ENCODE results near the gene MAU2. TPM values are rescaled to one million over a fixed set of nuclear protein-coding genes. Genes with fewer than 3 reads are reported as not detected.

The MAU2 gene
- total RNA-seq, 1 donor from 2014 or later = 37.0 TPM

DNA sequence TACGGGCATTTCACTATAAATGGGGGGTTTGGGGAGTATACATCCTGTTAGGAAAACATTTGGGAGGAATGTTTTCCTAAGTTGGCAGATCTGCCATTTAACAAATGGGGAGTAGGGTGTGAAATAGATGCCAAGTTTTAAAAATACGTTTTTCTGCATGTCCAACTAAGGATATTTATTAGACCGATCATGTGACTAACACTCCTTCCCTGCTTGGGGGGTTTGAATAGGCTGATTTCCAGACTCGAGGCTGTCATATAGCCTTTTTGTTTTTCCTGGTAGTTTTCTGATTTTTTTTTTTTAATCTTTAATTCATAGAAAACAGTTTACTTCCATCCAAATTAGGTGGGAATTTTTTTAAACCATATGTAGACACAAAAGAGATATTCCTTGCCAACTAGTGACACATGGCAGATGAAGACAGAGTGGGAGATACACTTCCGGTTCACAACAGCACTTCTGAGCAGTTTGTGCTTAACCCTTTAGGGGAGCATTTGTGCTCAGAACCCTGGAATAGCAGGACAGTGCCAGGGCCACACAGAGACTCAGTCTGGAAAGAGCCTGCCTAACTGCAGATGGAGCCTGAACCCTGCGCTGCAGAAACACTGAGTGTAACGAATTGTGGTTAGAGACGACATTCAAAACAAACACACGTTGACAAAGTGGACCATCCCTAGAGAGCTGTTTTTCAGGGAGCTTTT is 79.3 kb downstream of the MAU2 start:
- Mint-ChIP-seq H3K4me3 (ENCODE audit: unreplicated experiment) (no peak overlapping the region), H3K27ac (ENCODE audit: unreplicated experiment) (peak overlapping the region; percentile 30), H3K9me3 (ENCODE audit: unreplicated experiment) (no peaks in the 10 kb centered on the region), H3K36me3 (ENCODE audit: low read depth, unreplicated experiment) (no peaks in the 10 kb centered on the region), H3K27me3 (ENCODE audit: low read depth, unreplicated experiment) (no peaks in the 10 kb centered on the region), H3K4me1 (ENCODE audit: low read depth, unreplicated experiment) (peaks cover 19% of the 10 kb centered on the region)
- no peaks in the 10 kb centered on the region for H3K36me3 ChIP-seq (ENCODE audit: insufficient read depth, low read length)
- FAIRE-seq (no peak), DNase-seq (ENCODE audit: low read depth) (peak; percentile 32)
- H3K9ac ChIP-seq (ENCODE audit: low read length) = peak overlapping the region; percentile 25
- H3K27ac ChIP-seq (ENCODE audit: low read depth, low read length) = peak overlapping the region; percentile 6
- no peak overlapping the region for H3K4me3 ChIP-seq (ENCODE audit: insufficient read depth, low read depth, low read length)
- peak overlapping the region; percentile 63 for H3K4me2 ChIP-seq (ENCODE audit: low read length)
- TF ChIP-seq, protein P1, sequence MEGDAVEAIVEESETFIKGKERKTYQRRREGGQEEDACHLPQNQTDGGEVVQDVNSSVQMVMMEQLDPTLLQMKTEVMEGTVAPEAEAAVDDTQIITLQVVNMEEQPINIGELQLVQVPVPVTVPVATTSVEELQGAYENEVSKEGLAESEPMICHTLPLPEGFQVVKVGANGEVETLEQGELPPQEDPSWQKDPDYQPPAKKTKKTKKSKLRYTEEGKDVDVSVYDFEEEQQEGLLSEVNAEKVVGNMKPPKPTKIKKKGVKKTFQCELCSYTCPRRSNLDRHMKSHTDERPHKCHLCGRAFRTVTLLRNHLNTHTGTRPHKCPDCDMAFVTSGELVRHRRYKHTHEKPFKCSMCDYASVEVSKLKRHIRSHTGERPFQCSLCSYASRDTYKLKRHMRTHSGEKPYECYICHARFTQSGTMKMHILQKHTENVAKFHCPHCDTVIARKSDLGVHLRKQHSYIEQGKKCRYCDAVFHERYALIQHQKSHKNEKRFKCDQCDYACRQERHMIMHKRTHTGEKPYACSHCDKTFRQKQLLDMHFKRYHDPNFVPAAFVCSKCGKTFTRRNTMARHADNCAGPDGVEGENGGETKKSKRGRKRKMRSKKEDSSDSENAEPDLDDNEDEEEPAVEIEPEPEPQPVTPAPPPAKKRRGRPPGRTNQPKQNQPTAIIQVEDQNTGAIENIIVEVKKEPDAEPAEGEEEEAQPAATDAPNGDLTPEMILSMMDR (IDR thresholded peaks at IDR 0.05; ENCODE audit: insufficient read depth, low read depth, low read length) = no peak
- TF ChIP-seq EZH2 (IDR thresholded peaks at IDR 0.05; ENCODE audit: insufficient read depth, low read length) = no peak
- no peaks in the 10 kb centered on the region for H3K9me3 ChIP-seq (ENCODE audit: insufficient read depth, low read depth, low read length)
- peak overlapping the region; percentile 28 for H2AFZ ChIP-seq (ENCODE audit: low read depth, low read length)
- H3K27me3 ChIP-seq (ENCODE audit: insufficient read depth, low read length) = no peaks in the 10 kb centered on the region
- H3K79me2 ChIP-seq (ENCODE audit: insufficient read depth, low read length) = peaks cover 43% of the 10 kb centered on the region
- H3K4me1 ChIP-seq (ENCODE audit: insufficient read depth, low read length) = peaks cover 20% of the 10 kb centered on the region
- H4K20me1 ChIP-seq (ENCODE audit: insufficient read depth, low read length) = peaks cover 18% of the 10 kb centered on the region

DNA sequence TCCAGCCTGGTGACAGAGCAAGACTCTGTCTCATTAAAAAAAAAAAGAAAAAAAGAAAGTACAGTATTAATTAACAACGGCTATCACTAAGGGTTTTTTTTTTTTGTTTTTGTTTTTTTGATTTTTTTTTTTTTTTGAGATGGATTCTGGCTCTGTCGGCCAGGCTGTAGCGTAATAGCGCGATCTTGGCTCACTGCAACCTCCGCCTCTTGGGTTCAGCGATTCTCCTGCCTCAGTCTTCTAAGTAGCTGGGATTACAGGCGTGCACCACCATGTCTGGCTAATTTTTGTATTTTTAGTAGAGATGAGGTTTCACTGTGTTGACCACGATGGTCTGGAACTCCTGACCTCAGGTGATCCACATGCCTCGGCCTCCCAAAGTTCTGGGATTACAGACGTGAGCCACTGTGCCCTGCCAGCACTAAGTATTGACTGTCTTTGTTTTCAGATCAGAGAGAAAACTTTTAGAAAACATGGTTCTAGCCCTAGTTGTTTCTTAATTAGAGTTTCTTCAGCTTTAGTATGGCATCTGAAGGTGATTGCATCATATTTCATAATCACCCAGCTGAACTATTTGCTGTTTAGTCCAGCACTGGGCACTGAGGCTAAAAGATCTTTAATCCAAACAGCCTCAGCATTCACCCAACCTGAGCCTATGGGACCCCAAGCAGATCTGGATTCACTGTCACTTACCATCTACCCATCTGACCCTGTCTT is 82.2 kb downstream of the MAU2 start:
- Mint-ChIP-seq H3K36me3 (ENCODE audit: low read depth, unreplicated experiment) (peaks cover 4% of the 10 kb centered on the region), H3K9me3 (ENCODE audit: unreplicated experiment) (no peaks in the 10 kb centered on the region), H3K4me3 (ENCODE audit: unreplicated experiment) (peak overlapping the region; percentile 6), H3K27ac (ENCODE audit: unreplicated experiment) (peak overlapping the region; percentile 93), H3K4me1 (ENCODE audit: low read depth, unreplicated experiment) (peaks cover 29% of the 10 kb centered on the region), H3K27me3 (ENCODE audit: low read depth, unreplicated experiment) (no peaks in the 10 kb centered on the region)
- H3K9ac ChIP-seq (ENCODE audit: low read length) = no peak overlapping the region
- H3K4me2 ChIP-seq (ENCODE audit: low read length) = peak overlapping the region; percentile 13
- no peaks in the 10 kb centered on the region for H3K27me3 ChIP-seq (ENCODE audit: insufficient read depth, low read length)
- DNase-seq (ENCODE audit: low read depth) (no peak), FAIRE-seq (no peak)
- H4K20me1 ChIP-seq (ENCODE audit: insufficient read depth, low read length) = peaks cover 19% of the 10 kb centered on the region
- H2AFZ ChIP-seq (ENCODE audit: low read depth, low read length) = no peak overlapping the region
- TF ChIP-seq EZH2 (IDR thresholded peaks at IDR 0.05; ENCODE audit: insufficient read depth, low read length) = no peak
- TF ChIP-seq, protein P1 (IDR thresholded peaks at IDR 0.05; ENCODE audit: insufficient read depth, low read depth, low read length) = no peak
- peaks cover 36% of the 10 kb centered on the region for H3K79me2 ChIP-seq (ENCODE audit: insufficient read depth, low read length)
- no peaks in the 10 kb centered on the region for H3K9me3 ChIP-seq (ENCODE audit: insufficient read depth, low read depth, low read length)
- no peak overlapping the region for H3K4me3 ChIP-seq (ENCODE audit: insufficient read depth, low read depth, low read length)
- peaks cover 37% of the 10 kb centered on the region for H3K4me1 ChIP-seq (ENCODE audit: insufficient read depth, low read length)
- H3K36me3 ChIP-seq (ENCODE audit: insufficient read depth, low read length) = no peaks in the 10 kb centered on the region
- H3K27ac ChIP-seq (ENCODE audit: low read depth, low read length) = no peak overlapping the region
